H1 (cell line): ENCODE results near the gene ATP1A3. TPM values are rescaled to one million over a fixed set of nuclear protein-coding genes. Genes with fewer than 3 reads are reported as not detected.

Experiments
- ASH2L ChIP-seq: fragments of 200-600, 300-600 bp; sonication (generic); IDR thresholded peaks from one replicate; pipeline ENCODE4 v1.7.1; 2017; ENCODE audit warnings: low read length
- BRCA1 ChIP-seq: IDR thresholded peaks from 2 replicates; pipeline ENCODE4 v1.6.1; 2012; ENCODE audit warnings: low read depth, low read length, improper control_type of control experiment
- CBX8 ChIP-seq: fragments of 300-800, 300-1000 bp; sonication (generic); IDR thresholded peaks from 2 replicates; pipeline ENCODE4 v1.7.1; 2016; ENCODE audit warnings: low read depth, low read length, borderline replicate concordance
- CHD2 ChIP-seq: IDR thresholded peaks from 2 replicates; pipeline ENCODE4 v1.6.1; 2012; ENCODE audit warnings: low read length, improper control_type of control experiment
- CTBP2 ChIP-seq: IDR thresholded peaks from 2 replicates; pipeline ENCODE4 v1.7.0; 2011; ENCODE audit warnings: borderline replicate concordance, mild to moderate bottlenecking, moderate library complexity, mixed read lengths, low read length; ENCODE audit not compliant: insufficient read depth, insufficient read length
- E2F6 ChIP-seq: IDR thresholded peaks from 2 replicates; pipeline ENCODE4 v1.6.1; 2012; ENCODE audit warnings: inconsistent platforms
- GABPA ChIP-seq: IDR thresholded peaks from 2 replicates; pipeline ENCODE4 v1.6.1; 2011; ENCODE audit warnings: mild to moderate bottlenecking, low read length, moderate library complexity, borderline replicate concordance; ENCODE audit not compliant: insufficient read depth
- HDAC2 ChIP-seq, 2 experiments: fragments of 300-600 bp in 1 of 2; sonication (generic) in 1 of 2; IDR thresholded peaks; 2 replicates each; pipeline ENCODE4 v1.6.1; 2011 to 2012; ENCODE audit warnings: low read depth in 2 of 2, low read length in 2 of 2, mild to moderate bottlenecking in 2 of 2, moderate library complexity in 2 of 2, borderline replicate concordance in 1 of 2, inconsistent platforms in 1 of 2
- HDAC6 ChIP-seq: IDR thresholded peaks from one replicate; pipeline ENCODE4 v1.7.1; 2012; ENCODE audit warnings: low read depth, mild to moderate bottlenecking, inconsistent platforms, low read length, moderate library complexity
- JUND ChIP-seq: IDR thresholded peaks from 2 replicates; pipeline ENCODE4 v1.6.1; 2011; ENCODE audit warnings: mild to moderate bottlenecking, improper control_type of control experiment, low read length
- MAFK ChIP-seq: IDR thresholded peaks from 2 replicates; pipeline ENCODE4 v1.6.1; 2012; ENCODE audit warnings: low read depth, mild to moderate bottlenecking, improper control_type of control experiment, low read length
- NANOG ChIP-seq: IDR thresholded peaks from 2 replicates; pipeline ENCODE4 v1.6.1; 2011; ENCODE audit warnings: low read length, low read depth, mild to moderate bottlenecking, inconsistent platforms; ENCODE audit not compliant: insufficient read depth, poor library complexity, severe bottlenecking
- NRF1 ChIP-seq: IDR thresholded peaks from 2 replicates; pipeline ENCODE4 v1.6.1; 2011; ENCODE audit warnings: mild to moderate bottlenecking, low read depth, low read length, improper control_type of control experiment
- PHF8 ChIP-seq: fragments of 200-600 bp; sonication (generic); conservative IDR thresholded peaks from 2 replicates; pipeline ENCODE4 v1.7.1; 2012; ENCODE audit warnings: low read depth, mild to moderate bottlenecking, inconsistent platforms, low read length, moderate library complexity
- POLR2A ChIP-seq, 2 experiments: IDR thresholded peaks; 1 replicate in 1 of 2; 2 replicates in 1 of 2; pipeline ENCODE4 v1.6.1; 2011; ENCODE audit warnings: low read depth in 2 of 2, low read length in 2 of 2, mild to moderate bottlenecking in 2 of 2; ENCODE audit errors: control extremely low read depth in 1 of 2
- SIX5 ChIP-seq: IDR thresholded peaks from 2 replicates; pipeline ENCODE4 v1.6.1; 2011; ENCODE audit warnings: mild to moderate bottlenecking, low read depth, low read length
- SP1 ChIP-seq: IDR thresholded peaks from 2 replicates; pipeline ENCODE4 v1.6.1; 2011; ENCODE audit warnings: low read depth, low read length
- SP2 ChIP-seq: IDR thresholded peaks from 2 replicates; pipeline ENCODE4 v1.6.1; 2012; ENCODE audit warnings: mild to moderate bottlenecking, low read length, inconsistent platforms
- SUZ12 ChIP-seq: fragments of 200-600 bp; sonication (generic); IDR thresholded peaks from 2 replicates; pipeline ENCODE4 v1.6.1; 2012; ENCODE audit warnings: mild to moderate bottlenecking, inconsistent platforms, low read length, moderate library complexity, mixed read lengths
- TAF7 ChIP-seq: optimal IDR thresholded peaks from 2 replicates; pipeline ENCODE3; 2011; ENCODE audit warnings: low read depth, mild to moderate bottlenecking, inconsistent platforms, low read length, moderate library complexity, borderline replicate concordance
- YY1 ChIP-seq: IDR thresholded peaks from 2 replicates; pipeline ENCODE4 v1.6.1; 2011; ENCODE audit warnings: low read depth, mild to moderate bottlenecking, low read length
- ZNF274 ChIP-seq: IDR thresholded peaks from 2 replicates; pipeline ENCODE4 v1.7.0; 2012; ENCODE audit warnings: low read length, borderline replicate concordance; ENCODE audit errors: extremely low read depth
- polyA plus RNA-seq, 7 experiments: library from polyadenylated mRNA; depleted of rRNA in 3 of 7; stranded (reverse) in 5 of 7; unstranded in 2 of 7; fragments of >200 nt in 5 of 7; fragments of 200-250 nt in 2 of 7; gene quantifications; 1 replicate in 5 of 7; 2 replicates in 1 of 7; 4 replicates in 1 of 7; pipeline versions ENCODE4 v1.2.1 to v1.2.3, GENCODE V29; 2011 to 2013; ENCODE audit warnings: missing spikeins in 2 of 7, mixed read lengths in 2 of 7
- total RNA-seq: library from RNA; stranded (reverse); fragmentation: NEBNext Ultra II Directional; extraction: Animal tissue kit (Norgen Biotek cat#: 25700); gene quantifications from 2 replicates; pipeline ENCODE4 v1.2.1, GENCODE V29; 2021
- TF ChIP-seq, protein P1 (sequence below): IDR thresholded peaks from 2 replicates; pipeline ENCODE4 v1.6.1; 2012; ENCODE audit warnings: low read length, inconsistent platforms

ATP1A3 gene
- total and polyA plus RNA-seq, 2 of the 8 experiments (the other 6 are each of a cell fraction or from before 2014, with no cell fraction given), result 11.1 to 41.2 TPM

GRCh38 chr19:41958367-41959055, 35.5 kb downstream of the ATP1A3 start (continued):
- TF ChIP-seq SP2, result no peak
- 0 out of 2 replicates have a peak, but pooled peaks have one; percentile 26 for TF ChIP-seq SP1
- TF ChIP-seq ZNF274, result no peak
- peak in 1 of 2 experiments; percentile 71; a peak in 2 of 3 replicates for TF ChIP-seq POLR2A (IDR thresholded peaks at IDR 0.05; ENCODE audit: control extremely low read depth in 1 of 2, low read depth in 2 of 2, low read length in 2 of 2)
- TF ChIP-seq CTBP2, result no peak
- no peak for TF ChIP-seq SIX5
- TF ChIP-seq HDAC6, result no peak
- peak; percentile 69 for TF ChIP-seq ASH2L
- TF ChIP-seq MAFK, result no peak
- TF ChIP-seq HDAC2 (IDR thresholded peaks at IDR 0.05; ENCODE audit: borderline replicate concordance in 1 of 2, low read depth in 2 of 2, low read length in 2 of 2), result no peak
- TF ChIP-seq SUZ12, result no peak
- TF ChIP-seq JUND, result no peak
- no peak for TF ChIP-seq GABPA
- TF ChIP-seq PHF8, result peak; percentile 57; the same call in 1 of the 2 replicates
- TF ChIP-seq NRF1, result no peak
- TF ChIP-seq, protein P1, sequence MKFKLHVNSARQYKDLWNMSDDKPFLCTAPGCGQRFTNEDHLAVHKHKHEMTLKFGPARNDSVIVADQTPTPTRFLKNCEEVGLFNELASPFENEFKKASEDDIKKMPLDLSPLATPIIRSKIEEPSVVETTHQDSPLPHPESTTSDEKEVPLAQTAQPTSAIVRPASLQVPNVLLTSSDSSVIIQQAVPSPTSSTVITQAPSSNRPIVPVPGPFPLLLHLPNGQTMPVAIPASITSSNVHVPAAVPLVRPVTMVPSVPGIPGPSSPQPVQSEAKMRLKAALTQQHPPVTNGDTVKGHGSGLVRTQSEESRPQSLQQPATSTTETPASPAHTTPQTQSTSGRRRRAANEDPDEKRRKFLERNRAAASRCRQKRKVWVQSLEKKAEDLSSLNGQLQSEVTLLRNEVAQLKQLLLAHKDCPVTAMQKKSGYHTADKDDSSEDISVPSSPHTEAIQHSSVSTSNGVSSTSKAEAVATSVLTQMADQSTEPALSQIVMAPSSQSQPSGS, result no peak
- no peak for TF ChIP-seq E2F6
- TF ChIP-seq NANOG, result no peak
- TF ChIP-seq BRCA1, result no peak
- TF ChIP-seq TAF7, result no peak
- no peak for TF ChIP-seq YY1
- no peak for TF ChIP-seq CBX8
- no peak for TF ChIP-seq CHD2
